ENCODE results near the gene GABBR2.

Gene GABBR2

GRCh38 chr9:98427491-98427890 is 281.2 kb downstream of the GABBR2 start:
- no peak for DNase-seq

- no peak for DNase-seq
These were observed 283.7 kb downstream of the GABBR2 start for GRCh38 chr9:98425079-98425478.

- no peak for DNase-seq
These were observed 289.5 kb downstream of the GABBR2 start for GRCh38 chr9:98419260-98419603.

GRCh38 chr9:98418578-98419259 is 290.0 kb downstream of the GABBR2 start:
- DNase-seq: no peak

- no peak for DNase-seq
These were observed 292.2 kb downstream of the GABBR2 start for GRCh38 chr9:98416294-98417248.

- DNase-seq: no peak
These were observed 293.0 kb downstream of the GABBR2 start for GRCh38 chr9:98415782-98416181.

GRCh38 chr9:98413084-98413483 is 295.7 kb downstream of the GABBR2 start:
- DNase-seq: no peak

GRCh38 chr9:98412101-98412842 is 296.5 kb downstream of the GABBR2 start:
- DNase-seq: no peak

GRCh38 chr9:98410185-98410697 is 298.5 kb downstream of the GABBR2 start:
- peak; percentile 3 to 24 for DNase-seq

- no peak for DNase-seq
These were observed 299.0 kb downstream of the GABBR2 start for GRCh38 chr9:98409719-98410118.

- no peak for DNase-seq
These were observed 302.3 kb downstream of the GABBR2 start for GRCh38 chr9:98406469-98406868.

- DNase-seq: no peak
These were observed 304.5 kb downstream of the GABBR2 start for GRCh38 chr9:98404237-98404636.

GRCh38 chr9:98403715-98404114 is 305.0 kb downstream of the GABBR2 start:
- no peak for DNase-seq

- no peak for DNase-seq
These were observed 306.5 kb downstream of the GABBR2 start for GRCh38 chr9:98402019-98402840.

- DNase-seq: no peak
These were observed 307.4 kb downstream of the GABBR2 start for GRCh38 chr9:98401140-98402018.

- no peak for DNase-seq
These were observed 308.6 kb downstream of the GABBR2 start for GRCh38 chr9:98399950-98400683.

GRCh38 chr9:98396656-98397055 is 312.1 kb downstream of the GABBR2 start:
- DNase-seq: no peak

GRCh38 chr9:98396236-98396635 is 312.5 kb downstream of the GABBR2 start:
- DNase-seq: no peak

GRCh38 chr9:98391867-98392266 is 316.9 kb downstream of the GABBR2 start:
- DNase-seq: no peak

GRCh38 chr9:98391406-98391805 is 317.3 kb downstream of the GABBR2 start:
- no peak for DNase-seq

- DNase-seq: no peak
These were observed 323.0 kb downstream of the GABBR2 start for GRCh38 chr9:98385751-98386150.

Data from cerebellar nuclear complex (tissue), 1 donor.